ENCODE results near the gene SORCS3.

SORCS3 gene

DNA sequence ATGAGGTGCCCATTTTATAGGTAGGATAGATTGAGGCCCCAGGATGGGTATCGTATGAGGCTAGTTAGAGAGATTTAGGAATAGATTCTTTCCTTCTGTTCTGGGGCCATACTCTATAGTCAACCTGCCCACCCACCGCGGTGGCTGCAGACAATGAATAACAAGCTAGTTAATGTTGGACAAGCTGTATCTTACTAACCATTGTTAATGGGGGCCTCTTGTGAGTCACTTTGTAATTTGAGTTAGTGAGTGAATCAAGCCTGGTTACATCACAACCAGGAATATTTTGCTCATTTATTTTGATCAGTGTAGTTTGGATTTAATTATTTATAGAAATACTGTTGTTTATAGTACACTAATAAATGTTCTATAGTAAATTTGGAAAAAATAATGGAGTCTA, 7.3 kb downstream of the SORCS3 start:
- no peak for DNase-seq

DNA sequence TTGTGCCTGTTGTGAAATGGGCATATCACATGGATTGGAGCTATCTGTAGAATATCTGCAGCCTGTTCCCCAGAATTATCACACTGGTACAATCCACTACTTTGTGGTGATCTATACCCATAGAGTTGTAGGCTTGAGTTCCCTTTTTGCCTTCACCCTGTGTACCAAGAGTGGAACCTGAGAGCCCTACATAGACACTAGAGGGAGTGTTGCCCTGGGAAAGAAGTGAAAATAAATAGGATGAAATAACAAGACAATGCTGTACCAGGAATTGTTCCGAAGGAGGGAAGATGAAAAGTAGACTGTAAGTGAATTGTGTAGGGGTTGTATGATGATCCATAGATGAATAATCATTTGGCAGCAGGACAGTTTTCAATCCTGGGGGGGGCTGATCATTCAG, 9.0 kb downstream of the SORCS3 start:
- DNase-seq, result no peak

DNA sequence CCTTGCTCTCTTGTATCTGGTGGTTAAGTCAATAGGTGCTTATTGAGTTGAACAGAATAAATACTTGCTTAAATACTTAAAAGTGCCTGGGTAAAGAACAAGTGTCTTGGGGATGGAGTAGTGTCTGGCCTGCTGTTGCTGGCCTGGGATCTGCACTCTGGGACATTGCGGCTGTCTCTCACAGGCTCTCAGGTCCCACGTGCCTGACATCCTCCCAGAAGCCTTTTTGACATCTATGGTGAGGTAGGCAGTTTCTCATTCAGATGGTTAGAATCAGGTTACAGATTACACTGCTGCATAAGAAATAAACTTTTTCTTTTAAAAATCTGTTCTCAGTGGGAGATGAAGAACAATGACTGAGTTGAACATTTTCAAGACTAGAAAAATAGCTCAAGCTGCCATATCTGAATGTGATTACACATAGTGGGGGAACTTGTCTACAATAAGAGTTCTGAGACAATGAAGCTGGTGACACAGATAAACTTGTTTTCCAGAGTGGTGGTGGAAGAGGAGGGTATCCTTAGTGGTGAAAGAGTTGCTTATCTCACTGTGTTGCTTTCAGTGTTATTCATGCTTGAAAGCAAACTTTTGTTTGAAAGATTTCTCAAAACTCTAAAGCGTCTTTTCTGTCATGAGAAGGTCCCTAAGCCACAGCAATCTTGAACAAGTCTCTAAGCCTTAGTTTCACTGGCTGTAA, 9.7 kb downstream of the SORCS3 start:
- DNase-seq, result no peak

DNA sequence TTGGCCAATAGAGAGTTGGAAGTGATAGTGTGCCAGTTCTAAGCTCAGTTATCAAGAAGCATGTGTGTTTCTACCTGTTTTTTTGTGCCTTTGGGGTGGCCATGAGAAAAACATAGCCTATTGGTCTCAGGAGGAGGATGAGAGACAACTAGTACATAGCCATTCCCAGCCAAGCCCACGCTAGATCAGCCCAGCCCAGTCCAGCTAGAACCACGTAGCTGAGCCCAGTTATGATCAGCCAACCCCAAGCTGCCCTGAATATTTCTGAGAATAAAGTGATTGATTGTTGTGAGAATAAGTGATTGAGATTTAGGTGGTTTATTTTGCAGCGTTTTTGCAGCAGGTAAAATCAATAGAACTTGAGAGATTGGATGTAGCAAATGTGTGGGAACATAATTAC, 15.9 kb downstream of the SORCS3 start:
- DNase-seq, result no peak

DNA sequence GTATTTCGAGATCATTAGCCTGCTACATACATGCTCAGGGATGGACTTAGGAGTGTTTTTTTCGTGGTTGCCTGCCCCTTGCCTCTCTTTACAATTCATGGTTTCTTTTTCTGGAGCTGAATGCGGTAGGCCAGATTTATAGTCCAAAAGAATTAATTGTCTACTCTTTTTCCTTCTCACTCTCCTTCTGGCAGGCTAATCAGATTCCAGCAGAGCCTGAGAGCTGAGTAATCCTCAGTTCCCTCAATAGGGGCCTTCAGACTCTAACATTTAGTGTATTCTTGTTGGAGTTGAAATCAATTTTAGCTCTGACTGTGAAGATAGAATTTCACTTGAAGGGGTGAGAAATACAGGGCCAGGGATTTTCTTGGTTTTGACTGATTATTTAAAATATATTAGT, 16.4 kb downstream of the SORCS3 start:
- DNase-seq, result no peak

DNA sequence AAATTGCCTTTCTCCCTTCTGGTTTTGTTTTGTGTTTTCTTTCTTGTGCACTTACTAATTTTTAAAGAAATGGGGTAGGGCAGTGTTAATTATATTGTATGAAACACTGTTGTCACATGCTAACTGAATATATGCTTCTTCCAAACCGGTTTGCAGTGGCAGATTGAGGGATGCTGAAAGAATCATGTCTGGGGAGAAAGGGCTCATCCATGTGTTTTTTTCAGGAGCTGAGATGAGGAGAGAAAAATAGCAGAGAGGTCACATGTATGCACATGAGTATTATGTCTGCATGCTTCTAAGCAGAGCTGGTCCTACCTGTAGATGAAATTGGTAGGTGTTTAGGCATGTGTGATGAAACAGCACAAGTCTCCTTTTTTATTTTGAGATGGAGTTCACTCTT, 17.0 kb downstream of the SORCS3 start:
- no peak for DNase-seq

DNA sequence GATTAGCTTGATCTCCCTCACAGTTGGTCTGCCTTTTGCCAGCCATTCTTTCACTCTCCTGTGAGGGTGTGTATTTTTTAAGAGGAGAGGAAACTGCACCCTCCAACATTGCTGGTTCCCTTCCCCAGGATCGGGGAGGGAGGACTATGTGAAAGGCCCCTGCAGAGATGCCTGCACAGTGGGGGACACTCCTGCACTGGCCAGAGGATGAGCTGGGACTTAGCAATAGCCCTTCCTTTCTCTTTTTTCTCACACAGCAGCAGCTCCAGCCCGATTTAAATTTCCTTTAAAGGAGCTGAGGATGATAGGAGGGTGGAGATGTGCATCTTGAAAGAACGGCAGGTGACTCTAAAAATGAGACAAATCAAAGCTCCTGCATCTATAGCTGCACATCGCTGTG, 18.7 kb downstream of the SORCS3 start:
- no peak for DNase-seq

DNA sequence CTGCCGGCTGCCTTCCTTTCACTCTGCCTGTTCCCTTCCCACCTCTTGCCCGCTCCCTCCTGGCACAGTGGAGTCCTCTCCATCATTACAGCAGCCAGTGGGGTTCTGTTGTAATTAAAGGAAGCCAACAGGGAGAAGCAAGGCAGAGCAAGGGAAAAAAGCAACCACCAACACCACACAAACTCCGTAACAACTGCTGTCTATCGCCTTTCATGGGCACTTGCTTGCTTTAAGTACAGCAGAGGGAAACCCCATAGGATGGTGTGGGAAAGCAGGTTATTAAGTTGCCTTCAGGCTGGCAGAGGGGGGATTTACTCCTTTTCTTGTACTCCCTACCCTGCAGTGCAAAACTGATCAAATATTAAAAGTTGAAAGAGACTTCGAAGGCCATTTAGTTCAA, 22.0 kb downstream of the SORCS3 start:
- no peak for DNase-seq

DNA sequence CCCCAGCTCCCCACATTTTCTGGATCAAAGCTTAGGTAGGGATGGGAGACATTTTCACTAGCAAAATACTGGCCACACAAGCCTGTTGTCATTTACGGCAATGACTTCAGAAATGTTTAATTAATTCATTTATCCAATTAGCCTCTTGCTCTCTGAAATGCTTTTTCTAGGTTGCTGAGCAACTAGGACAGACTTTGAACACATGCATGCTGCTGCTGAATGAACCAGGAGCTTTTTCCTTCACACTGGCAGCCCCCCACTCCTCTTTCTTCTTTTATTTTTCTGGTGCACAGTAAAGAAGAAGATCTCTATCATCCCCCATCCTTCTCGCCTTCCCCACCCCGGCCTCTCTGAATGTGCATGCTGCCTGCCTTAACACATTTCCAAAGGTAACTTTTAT, 22.5 kb downstream of the SORCS3 start:
- DNase-seq, result no peak

DNA sequence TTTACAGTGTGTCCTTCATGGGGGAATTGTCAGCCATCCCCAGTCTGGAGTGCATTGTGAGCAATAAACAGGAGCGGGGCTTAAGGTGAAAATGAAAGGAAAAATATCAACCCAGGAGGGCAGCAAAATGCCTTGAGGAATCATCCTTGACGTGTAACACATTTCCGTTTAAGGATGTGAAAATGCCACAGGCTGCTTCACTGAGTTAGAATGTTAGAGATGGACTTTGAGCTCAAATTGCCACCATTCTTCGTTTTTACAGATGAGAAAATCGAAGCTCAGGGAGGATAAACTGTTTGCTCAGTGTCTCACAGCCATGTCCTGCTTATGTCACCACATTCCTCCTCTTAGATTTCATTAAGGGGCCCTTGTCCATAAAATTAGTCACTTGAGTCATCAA, 23.1 kb downstream of the SORCS3 start:
- no peak for DNase-seq

DNA sequence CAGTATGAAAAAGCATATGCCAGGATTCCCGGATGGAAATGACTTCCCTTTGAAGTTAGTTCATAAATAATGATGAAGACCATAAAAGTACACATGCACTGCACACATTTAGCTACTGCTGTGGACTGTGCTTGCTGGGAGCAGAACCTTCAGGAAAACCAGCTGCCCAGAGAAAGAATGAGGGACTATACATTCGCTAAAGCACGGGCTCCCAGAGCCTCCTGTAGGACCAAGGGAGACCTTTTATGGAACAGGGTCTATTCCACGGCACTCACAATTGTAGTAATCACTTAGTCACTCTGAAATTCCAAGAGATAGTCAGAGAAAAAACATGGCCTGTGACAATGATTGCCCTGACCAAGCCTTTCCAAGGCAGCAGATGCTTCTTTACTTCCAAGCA, 24.1 kb downstream of the SORCS3 start:
- no peak for DNase-seq

DNA sequence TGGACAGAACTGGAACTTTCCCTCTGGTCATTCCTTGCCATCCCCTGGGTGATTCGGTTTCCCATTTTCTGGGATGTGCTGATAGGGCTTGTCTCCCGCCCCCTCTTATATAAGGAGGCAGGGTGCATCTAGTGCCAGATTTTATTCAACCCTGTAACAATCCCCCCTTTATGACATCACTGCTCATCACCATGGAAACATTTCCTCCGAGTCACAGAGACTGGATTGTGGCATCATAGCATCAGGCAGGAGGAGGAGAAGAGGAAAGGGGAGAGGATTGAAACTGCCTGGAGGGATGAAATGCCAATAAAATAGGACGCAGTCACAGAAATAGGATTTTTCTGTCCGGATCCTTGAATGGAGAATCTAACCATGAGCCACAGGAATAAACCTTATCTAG, 25.0 kb downstream of the SORCS3 start:
- DNase-seq, result no peak

DNA sequence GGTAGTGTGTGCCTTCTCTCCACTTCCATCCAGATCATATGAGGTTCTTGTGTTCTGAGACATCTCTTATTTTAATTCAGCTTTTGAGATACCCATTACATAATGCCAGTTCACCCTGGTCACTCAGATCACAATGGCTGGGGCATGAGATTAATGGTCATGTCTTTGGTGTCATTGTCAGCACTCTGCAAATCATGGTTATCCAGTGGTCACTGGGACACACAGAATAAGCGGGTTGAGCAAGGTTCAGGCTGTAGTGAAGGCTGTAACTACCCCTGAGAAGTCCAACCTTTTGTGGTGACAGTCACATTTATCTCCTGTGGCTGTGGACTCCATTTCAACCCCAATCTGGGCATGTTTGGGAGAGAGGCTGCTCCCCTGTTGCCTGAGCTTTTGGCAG, 35.8 kb downstream of the SORCS3 start:
- no peak for DNase-seq

DNA sequence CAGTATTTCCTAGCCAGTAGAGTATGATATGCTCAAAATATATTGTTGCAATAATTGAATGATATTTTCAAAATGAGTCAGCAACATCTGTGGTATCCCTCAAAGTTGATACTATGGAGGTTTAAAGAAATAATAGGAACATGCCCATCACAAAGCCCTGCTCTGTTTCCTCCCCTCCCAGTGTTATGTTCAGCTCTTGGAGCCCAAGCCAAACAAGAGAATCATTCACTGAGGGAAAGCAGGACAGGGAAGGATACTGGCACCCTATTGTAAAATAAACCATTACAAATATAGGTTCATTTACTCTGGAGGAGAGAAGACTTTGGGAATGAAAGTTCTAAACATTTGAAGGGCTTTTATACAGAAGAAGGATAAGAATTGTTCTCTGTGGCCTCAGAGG, 37.6 kb downstream of the SORCS3 start:
- DNase-seq, result no peak

DNA sequence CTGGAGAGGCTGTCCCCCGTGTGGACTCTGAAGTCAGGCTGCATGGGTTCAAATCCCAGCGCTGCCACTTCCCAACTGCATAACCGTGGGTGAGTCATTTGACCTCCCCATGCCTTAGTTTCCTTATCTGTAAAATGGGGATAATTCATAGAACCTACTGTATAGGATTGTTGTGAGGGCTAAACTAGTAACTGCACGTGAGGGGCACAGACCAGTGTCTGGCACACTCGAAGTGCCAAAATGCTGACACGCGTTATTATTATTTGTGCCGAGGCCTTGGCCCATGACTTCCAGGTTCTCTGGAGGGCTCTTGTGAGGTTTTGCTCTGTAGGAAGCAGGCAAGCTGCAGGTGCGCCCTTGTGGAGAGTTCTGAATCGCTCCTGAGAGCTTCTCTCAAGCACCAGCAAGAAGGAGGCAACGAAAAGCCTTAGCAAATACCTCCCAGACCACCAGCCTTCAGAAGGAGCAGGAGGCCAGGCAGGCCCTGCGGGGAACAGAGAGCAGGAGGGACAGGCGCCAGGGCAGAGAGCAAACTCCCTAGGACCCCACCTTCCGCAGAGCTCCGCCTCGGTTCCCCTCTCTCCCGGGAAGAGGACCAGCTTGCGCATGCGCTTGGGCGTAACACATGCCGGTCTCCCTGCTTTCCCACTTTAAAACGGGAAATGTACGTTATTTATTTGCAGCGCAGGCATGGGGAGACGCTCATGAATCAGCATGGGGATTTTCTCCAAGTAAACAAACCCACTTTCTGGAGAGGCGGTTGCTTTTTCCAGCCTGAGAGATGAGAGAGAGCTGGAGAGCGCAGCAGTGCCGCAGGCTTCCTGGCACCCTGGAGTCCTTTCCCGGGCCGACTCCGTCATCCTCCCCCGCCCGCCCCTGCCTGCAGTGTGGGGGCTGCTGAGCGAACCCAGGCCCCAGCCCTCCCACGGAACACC, 39.6 kb downstream of the SORCS3 start:
- DNase-seq, result no peak

DNA sequence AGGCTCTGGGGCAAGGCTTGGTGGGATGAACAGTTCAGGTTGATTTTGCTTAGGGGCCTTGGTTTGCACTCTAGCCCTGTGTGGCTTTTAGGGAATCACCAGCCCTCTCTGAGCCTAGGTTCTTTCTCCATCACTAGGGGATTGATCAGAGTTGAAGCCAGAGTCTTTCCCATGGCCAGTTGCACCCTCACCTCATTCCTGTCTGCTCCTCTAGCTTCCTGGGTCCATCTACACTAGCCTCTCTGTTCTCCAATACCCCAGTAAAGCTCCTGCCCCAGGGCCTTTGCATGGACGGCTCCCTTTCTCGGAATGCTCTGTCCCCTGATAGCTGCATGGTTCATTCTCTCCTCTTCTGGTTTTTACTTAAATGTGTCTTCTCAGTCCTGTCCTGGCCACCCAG, 40.4 kb downstream of the SORCS3 start:
- no peak for DNase-seq

DNA sequence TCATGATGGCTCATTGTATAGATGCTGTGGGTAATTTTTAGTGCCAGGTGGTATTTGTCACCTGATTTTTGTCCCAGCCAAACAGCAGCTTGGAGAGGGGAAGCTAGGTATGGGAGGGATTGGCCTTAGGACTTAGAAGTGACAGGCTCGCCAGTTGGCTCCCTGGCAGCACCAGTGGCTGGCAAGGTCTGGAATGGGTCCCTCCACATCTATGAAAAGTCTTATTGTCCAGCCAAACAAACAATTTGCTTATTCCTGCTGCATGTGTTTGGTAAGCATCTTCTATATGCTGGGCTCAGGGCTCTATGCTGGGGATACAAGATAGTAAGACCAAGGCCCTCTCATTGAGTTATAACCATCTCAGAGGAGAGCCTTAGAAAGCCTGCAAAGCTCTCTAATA, 42.5 kb downstream of the SORCS3 start:
- DNase-seq, result no peak

DNA sequence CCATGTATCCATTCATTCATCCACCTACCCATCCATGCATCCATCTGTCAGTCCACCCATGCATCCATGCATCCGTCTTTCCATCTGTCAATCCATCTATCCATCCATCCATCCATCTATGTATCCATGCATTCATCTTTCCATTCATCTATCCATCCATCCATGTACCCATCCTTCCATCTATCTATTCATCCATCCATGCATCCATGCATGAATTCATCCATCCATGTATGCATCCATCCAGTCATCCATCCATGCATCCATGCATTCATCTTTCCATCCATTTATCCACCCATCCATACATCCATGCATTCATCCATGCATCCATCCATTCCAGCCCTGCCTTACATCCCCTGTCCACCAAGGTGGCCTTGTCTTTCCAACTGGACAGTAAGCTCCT, 45.7 kb downstream of the SORCS3 start:
- DNase-seq, result no peak

DNA sequence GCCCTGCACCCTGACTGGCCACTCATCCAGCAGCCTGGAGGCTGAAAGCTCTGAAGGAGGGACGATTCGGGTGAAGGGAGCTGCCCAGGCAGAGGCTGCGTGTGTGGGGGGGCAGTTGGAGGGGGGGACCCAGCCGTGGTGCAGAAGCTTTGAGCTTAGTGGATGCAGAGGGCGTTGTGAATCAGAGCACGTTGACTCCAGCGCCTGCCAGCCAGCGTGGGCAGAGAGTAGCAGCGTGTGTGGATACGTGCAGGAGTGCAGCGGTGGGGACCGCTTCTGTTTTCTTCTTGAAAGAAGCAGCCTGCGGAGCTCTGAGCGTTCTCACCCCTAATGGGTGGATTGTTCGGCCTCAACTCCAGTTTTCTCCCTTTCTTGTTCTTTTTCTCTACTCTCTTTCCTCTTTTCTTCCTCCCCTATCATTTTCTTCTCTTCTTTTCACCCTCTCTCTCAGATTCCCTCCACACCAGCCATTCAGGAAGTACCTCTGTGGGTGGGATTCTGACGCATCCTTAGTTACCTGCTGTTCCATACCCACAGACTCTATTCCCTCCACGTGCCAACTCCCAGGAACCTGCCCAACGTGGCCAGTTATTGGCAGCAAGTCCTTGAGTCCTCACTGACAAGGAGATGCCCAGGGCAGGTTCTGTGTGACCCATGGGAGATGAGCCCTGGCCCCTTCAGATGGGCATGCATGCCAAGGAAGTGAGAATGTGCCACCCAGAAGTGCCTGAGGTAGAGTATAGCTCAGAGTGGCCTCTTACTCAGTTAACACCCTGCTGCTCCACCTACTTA, 47.4 kb downstream of the SORCS3 start:
- DNase-seq, result no peak

DNA sequence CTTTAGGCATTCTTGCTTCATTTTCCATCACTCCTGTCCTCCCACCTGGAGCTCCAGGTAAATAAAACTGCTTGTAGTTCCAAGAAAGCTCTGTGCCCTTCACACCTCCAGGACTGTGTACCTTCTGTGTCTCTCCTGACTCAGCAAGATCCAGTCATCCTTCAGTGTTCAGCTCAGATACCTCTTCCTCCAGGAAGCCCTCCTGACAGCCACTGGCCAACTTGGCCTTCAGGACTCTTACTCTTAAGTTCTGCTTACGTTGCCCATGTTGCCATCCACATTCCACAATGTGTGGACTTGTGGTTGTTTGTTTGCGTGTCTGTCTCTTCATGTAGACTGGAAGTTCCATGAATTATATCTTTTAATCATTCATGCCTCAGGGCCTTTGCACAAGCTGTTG, 48.0 kb downstream of the SORCS3 start:
- no peak for DNase-seq

DNA sequence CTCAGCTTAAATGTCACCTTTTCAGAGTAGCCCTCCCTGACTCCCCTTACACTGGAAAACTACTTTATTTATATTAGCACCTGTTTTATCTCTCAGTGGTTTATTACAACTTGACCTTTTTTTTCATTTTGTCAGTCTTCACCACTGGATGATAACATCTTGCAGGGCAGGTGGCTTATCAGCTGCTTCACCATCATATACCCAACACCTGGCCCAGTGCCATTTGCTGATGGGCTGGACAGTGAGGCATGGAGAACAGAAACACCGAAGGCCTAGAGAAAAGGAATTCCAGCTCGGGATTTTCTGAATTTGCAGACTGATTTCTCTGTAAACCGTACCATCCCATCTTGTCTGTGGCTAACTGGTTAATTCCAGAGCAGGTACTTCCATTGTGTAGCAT, 48.5 kb downstream of the SORCS3 start:
- DNase-seq, result no peak

DNA sequence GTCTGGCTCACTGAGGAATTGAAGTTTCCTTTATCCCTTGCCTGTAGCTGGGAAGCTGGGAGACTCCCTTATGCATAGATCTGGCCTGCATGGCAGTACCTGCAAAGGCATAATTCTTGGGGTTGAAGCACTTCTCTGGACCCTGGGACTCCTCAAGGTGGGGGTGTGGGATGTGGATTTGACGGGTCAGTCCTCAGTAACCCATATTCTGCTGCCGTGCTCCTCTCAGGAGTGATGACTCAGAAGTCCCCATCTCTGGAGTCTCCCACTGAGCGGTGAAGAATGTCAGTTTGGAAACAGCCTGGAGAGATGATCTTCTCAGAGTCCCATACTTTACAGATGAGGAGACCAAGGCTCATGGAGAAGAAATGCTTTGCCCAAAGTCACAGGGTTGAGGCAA, 49.0 kb downstream of the SORCS3 start:
- DNase-seq, result no peak

DNA sequence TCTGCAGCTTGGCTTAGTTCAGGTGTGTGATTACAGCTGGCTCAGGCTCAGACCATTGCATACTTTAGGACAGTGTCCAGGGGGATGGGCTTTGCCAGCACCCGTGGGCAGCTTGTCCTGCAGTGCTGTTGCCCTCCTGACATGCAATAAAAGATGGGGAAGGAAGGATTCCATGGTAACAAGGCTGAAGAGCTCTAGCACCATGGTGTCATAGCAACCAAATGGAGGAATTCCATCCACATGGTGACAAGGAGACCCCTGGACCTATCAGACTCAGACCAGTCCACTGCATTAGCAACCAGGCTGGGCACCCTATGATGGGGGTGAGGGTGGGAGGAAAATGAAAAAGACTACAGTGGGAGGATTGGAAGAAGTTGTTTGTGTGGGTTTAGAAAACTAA, 49.9 kb downstream of the SORCS3 start:
- no peak for DNase-seq

DNA sequence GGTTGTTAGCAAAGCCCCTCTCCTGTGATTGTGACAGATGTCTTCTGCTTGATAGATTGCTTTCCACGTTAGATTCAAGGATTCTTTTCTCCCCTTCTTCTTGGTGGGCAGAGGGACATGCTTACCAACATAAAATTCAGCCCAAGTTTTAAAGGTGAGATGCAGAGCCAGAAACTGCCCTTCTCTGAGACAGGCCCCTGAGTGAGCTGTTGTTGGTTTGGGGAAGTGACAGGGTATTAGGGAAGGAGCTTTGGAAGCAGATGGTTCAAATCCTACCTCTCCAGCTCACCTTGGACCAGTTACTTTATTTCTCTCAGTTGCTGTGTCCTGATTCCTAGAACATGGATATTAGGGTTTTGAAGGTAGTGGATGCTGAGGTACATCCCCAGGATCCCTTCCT, 53.0 kb downstream of the SORCS3 start:
- DNase-seq, result no peak
